Measurements from ENCODE around the gene ZNF221.

Gene ZNF221

DNA sequence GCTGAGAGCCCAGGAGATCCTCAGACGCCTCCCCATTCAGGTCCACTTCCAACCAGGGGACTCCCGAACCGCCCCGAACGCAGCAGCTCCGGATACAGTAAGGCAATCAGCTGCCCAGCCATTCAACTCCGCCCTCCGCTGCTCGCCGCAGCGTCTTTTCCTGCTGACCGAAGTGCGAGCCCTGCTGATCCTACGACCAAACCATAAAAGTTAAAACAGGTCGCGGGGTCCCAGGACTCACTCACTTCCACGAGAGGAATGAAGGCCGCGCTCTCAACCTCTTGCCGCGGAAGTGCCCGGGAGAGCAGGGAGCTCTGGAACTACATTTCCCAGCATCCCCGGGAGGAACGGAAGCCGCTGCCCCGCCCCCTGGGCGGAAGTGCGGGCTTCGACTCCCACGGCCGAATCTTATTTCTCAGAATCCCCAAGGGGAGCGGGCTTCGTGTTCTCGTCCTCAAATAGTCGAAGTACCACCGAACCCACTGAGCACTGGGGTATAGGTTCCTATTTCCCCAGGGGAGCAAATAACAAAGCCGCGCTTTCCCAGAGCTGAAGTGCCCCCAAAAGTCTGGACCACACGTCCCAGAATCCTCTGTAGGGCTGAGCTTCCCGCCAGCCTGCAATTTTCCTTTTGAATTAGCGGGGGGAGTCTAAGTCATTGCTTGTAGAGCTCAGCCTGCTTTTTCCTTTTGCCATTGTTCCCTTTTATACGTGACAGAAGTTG, 15.9 kb upstream of the ZNF221 start, which contains the start of gene ZNF45:
Gene ZNF45 (minus strand): TSS at position 298 of the 724 bp plus-strand sequence. CDS start 13,097 bp downstream, outside the sequence.
- H3K27ac ChIP-seq (ENCODE audit: low read length) = peak within 1 kb of the TSS; percentile 26; the same call in 1 of the 2 replicates
- H2AFZ ChIP-seq (ENCODE audit: low read length) = peak within 1 kb of the TSS; percentile 86

DNA sequence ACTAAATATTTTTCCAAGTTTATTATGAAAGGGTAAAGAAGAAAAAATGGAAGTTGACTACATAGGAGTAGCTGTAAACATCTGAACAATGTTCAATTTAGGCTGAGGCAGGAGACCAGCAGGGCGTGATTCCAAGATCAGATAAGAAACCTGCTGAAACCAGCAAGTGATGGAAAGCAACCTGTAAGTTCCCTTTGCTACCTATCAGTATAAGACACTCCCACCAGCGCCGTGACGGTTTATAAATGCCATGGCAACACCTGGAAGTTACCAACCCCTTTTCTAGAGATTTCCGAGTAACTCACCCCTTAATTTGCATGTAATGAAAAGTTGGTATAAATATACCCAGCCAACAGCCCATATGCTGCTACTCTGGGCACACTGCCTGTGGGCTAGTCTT, 14.8 kb upstream of the ZNF221 start:
- H3K79me2 ChIP-seq (ENCODE audit: low read length) = peaks cover 6% of the 10 kb centered on the region; the same call in 1 of the 2 replicates
- H2AFZ ChIP-seq (ENCODE audit: low read length) = peak overlapping the region; percentile 86; the same call in 1 of the 2 replicates
- H3K9me2 ChIP-seq (replicated peaks; ENCODE audit: insufficient read depth, low read length) = no peaks in the 10 kb centered on the region
- no peaks in the 10 kb centered on the region; the same call in 1 of the 2 replicates for H3K27me3 ChIP-seq (replicated peaks; ENCODE audit: insufficient read depth, low read length)
- no peak overlapping the region for H3K27ac ChIP-seq (ENCODE audit: low read length)
- H3K4me2 ChIP-seq (ENCODE audit: low read depth, low read length) = no peak overlapping the region
- DNase-seq = no peak
- TF ChIP-seq EZH2phosphoT487 (IDR thresholded peaks at IDR 0.05; ENCODE audit: low read length) (no peak), EZH2 (optimal IDR thresholded peaks at IDR 0.05; ENCODE audit: low read depth, low read length) (no peak)
- TF ChIP-seq, protein P1, sequence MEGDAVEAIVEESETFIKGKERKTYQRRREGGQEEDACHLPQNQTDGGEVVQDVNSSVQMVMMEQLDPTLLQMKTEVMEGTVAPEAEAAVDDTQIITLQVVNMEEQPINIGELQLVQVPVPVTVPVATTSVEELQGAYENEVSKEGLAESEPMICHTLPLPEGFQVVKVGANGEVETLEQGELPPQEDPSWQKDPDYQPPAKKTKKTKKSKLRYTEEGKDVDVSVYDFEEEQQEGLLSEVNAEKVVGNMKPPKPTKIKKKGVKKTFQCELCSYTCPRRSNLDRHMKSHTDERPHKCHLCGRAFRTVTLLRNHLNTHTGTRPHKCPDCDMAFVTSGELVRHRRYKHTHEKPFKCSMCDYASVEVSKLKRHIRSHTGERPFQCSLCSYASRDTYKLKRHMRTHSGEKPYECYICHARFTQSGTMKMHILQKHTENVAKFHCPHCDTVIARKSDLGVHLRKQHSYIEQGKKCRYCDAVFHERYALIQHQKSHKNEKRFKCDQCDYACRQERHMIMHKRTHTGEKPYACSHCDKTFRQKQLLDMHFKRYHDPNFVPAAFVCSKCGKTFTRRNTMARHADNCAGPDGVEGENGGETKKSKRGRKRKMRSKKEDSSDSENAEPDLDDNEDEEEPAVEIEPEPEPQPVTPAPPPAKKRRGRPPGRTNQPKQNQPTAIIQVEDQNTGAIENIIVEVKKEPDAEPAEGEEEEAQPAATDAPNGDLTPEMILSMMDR (IDR thresholded peaks at IDR 0.05; ENCODE audit: low read length) = no peak
- 0 out of 2 replicates have a peak, but pooled peaks cover 8% of the 10 kb centered on the region for H3K4me1 ChIP-seq (ENCODE audit: low read length)
- H3K4me3 ChIP-seq (ENCODE audit: low read length) = no peak overlapping the region
- no peaks in the 10 kb centered on the region for H3K36me3 ChIP-seq (replicated peaks; ENCODE audit: insufficient read depth, low read length)
- H3K9me3 ChIP-seq (replicated peaks; ENCODE audit: insufficient read depth, low read length) = no peaks in the 10 kb centered on the region
- H3K9ac ChIP-seq (ENCODE audit: low read length) = no peak overlapping the region
- H3F3A ChIP-seq (ENCODE audit: insufficient read depth, low read length) = peaks cover 6% of the 10 kb centered on the region; the same call in 1 of the 2 replicates
- no peaks in the 10 kb centered on the region for H4K20me1 ChIP-seq (ENCODE audit: insufficient read depth, low read length)

More for the DNA sequence above, 15.9 kb upstream of the ZNF221 start, which contains the start of gene ZNF45:
- peak within 1 kb of the TSS; percentile 72 for H3K4me3 ChIP-seq (ENCODE audit: low read length)
- peak within 1 kb of the TSS; percentile 73 for H3K4me2 ChIP-seq (ENCODE audit: low read depth, low read length)
- peaks cover 6% of the 10 kb centered on the region; the same call in 1 of the 2 replicates for H3F3A ChIP-seq (ENCODE audit: insufficient read depth, low read length)
- DNase-seq = peak; percentile 88
- H3K27me3 ChIP-seq (replicated peaks; ENCODE audit: insufficient read depth, low read length) = no peaks in the 10 kb centered on the region; the same call in 1 of the 2 replicates
- 0 out of 2 replicates have a peak, but pooled peaks cover 8% of the 10 kb centered on the region for H3K4me1 ChIP-seq (ENCODE audit: low read length)
- peak within 1 kb of the TSS; percentile 58 for H3K9ac ChIP-seq (ENCODE audit: low read length)
- 0 out of 2 replicates have a peak, but pooled peaks cover 3% of the 10 kb centered on the region for H3K36me3 ChIP-seq (replicated peaks; ENCODE audit: insufficient read depth, low read length)
- peaks cover 6% of the 10 kb centered on the region; the same call in 1 of the 2 replicates for H3K79me2 ChIP-seq (ENCODE audit: low read length)
- H3K9me3 ChIP-seq (replicated peaks; ENCODE audit: insufficient read depth, low read length) = no peaks in the 10 kb centered on the region
- H4K20me1 ChIP-seq (ENCODE audit: insufficient read depth, low read length) = no peaks in the 10 kb centered on the region
- no peaks in the 10 kb centered on the region for H3K9me2 ChIP-seq (replicated peaks; ENCODE audit: insufficient read depth, low read length)
- TF ChIP-seq, protein P1 (IDR thresholded peaks at IDR 0.05; ENCODE audit: low read length) = no peak
- TF ChIP-seq EZH2phosphoT487 (IDR thresholded peaks at IDR 0.05; ENCODE audit: low read length) (no peak), EZH2 (optimal IDR thresholded peaks at IDR 0.05; ENCODE audit: low read depth, low read length) (no peak)

DNA sequence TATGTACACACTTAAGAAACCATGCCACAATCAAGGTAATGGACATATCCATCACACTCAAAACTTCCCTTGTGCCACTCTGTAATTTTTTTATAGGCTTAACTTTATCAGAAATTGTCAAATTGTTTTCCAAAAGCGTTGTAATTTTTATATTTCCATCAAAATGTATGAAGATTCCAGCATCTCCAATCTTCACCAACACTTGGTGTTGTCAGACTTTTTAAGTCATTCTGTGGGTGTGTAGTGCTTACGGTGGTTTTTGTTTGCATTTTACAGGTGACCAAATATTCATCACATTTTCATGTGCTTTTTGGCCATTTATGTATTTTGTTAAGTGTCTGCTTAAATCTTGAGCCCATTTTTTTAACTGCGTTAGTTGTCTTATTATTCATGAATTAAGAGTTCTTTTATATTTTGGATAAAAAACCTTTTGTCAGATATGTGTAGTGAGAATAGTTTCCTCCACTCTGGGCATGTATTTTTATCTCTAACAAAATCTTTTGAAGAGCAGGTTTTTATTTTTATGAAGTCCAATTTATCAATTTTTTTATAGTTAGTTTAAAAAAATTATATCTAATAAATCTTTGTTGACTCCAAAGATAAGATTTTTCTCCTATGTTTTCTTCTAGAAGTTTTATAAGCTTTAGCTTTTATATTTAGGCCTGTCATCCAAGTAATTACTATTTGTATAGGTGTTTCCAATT, 11.3 kb upstream of the ZNF221 start:
- no peaks in the 10 kb centered on the region for H3K9me3 ChIP-seq (replicated peaks; ENCODE audit: insufficient read depth, low read length)
- no peak for DNase-seq
- peaks cover 3% of the 10 kb centered on the region; the same call in 1 of the 2 replicates for H3F3A ChIP-seq (ENCODE audit: insufficient read depth, low read length)
- H3K4me2 ChIP-seq (ENCODE audit: low read depth, low read length) = no peak overlapping the region
- H3K27ac ChIP-seq (ENCODE audit: low read length) = no peak overlapping the region
- H2AFZ ChIP-seq (ENCODE audit: low read length) = no peak overlapping the region
- H3K27me3 ChIP-seq (replicated peaks; ENCODE audit: insufficient read depth, low read length) = no peaks in the 10 kb centered on the region; the same call in none of the 2 replicates
- H3K9me2 ChIP-seq (replicated peaks; ENCODE audit: insufficient read depth, low read length) = no peaks in the 10 kb centered on the region
- H3K4me1 ChIP-seq (ENCODE audit: low read length) = 0 out of 2 replicates have a peak, but pooled peaks cover 3% of the 10 kb centered on the region
- no peaks in the 10 kb centered on the region for H3K79me2 ChIP-seq (ENCODE audit: low read length)
- no peak overlapping the region for H3K4me3 ChIP-seq (ENCODE audit: low read length)
- no peak for TF ChIP-seq EZH2phosphoT487 (IDR thresholded peaks at IDR 0.05; ENCODE audit: low read length)
- TF ChIP-seq EZH2 (optimal IDR thresholded peaks at IDR 0.05; ENCODE audit: low read depth, low read length) = no peak
- TF ChIP-seq, protein P1 (IDR thresholded peaks at IDR 0.05; ENCODE audit: low read length) = no peak
- no peaks in the 10 kb centered on the region for H4K20me1 ChIP-seq (ENCODE audit: insufficient read depth, low read length)
- H3K9ac ChIP-seq (ENCODE audit: low read length) = no peak overlapping the region
- no peaks in the 10 kb centered on the region for H3K36me3 ChIP-seq (replicated peaks; ENCODE audit: insufficient read depth, low read length)
